Activated CD8-positive, alpha-beta T cell treated with anti-CD3 and anti-CD28 coated beads, Interleukin-2, amount 10 ng/mL, durations not matched to agents 7 days and 5 days (primary cell): Measurements from ENCODE around the gene ZNF25. TPM values are rescaled to one million over a fixed set of nuclear protein-coding genes. Genes with fewer than 3 reads are reported as not detected.
"Not testable (repeated sequence)": the region's sequence is repeated elsewhere in the genome, so short reads cannot be mapped to it uniquely, and the experiment has no call there.

Source experiments
- ATAC-seq: fragments of 150-1000 bp; cut with Tn5 transposase; one replicate; pipeline ENCODE4 v1.10.0; 2021; ENCODE audit warnings: moderate library complexity
- CTCF ChIA-PET: fragments of 350-600 bp; sonication (Branson Sonifier 250); formaldehyde crosslinking; loops from one replicate; lab custom pipeline; 2021; ENCODE audit warnings: antibody characterized with exemption; lab: Charles Lee
- POLR2A ChIA-PET: fragments of 350-600 bp; sonication (Branson Sonifier 250); formaldehyde crosslinking; loops from one replicate; lab custom pipeline; 2021; ENCODE audit warnings: antibody characterized with exemption; lab: Charles Lee
- DNase-seq: peaks from one replicate; pipeline ENCODE4 v3.0.0-alpha.2; 2020
- H3K27ac Mint-ChIP-seq: one replicate; pipeline ENCODE4 v1.8.0; 2021; ENCODE audit warnings: mild to moderate bottlenecking, mixed read lengths
- H3K27me3 Mint-ChIP-seq: one replicate; pipeline ENCODE4 v1.8.0; 2021; ENCODE audit warnings: low read depth, mixed read lengths
- H3K36me3 Mint-ChIP-seq: one replicate; pipeline ENCODE4 v1.8.0; 2021; ENCODE audit warnings: low read depth, mixed read lengths
- H3K4me1 Mint-ChIP-seq: one replicate; pipeline ENCODE4 v1.8.0; 2021; ENCODE audit warnings: low read depth, mixed read lengths
- H3K4me3 Mint-ChIP-seq: one replicate; pipeline ENCODE4 v1.8.0; 2021; ENCODE audit warnings: mild to moderate bottlenecking, mixed read lengths
- H3K9me3 Mint-ChIP-seq: one replicate; pipeline ENCODE4 v1.8.0; 2022; ENCODE audit warnings: mixed read lengths; ENCODE audit not compliant: insufficient read depth
- total RNA-seq, 2 experiments: library from RNA; stranded (reverse); gene quantifications; one replicate each; pipeline ENCODE4 v1.2.3, GENCODE V29; 2021

ZNF25 gene
- total RNA-seq = 1 to 10 TPM; 4.4 to 5.0 TPM

DNA sequence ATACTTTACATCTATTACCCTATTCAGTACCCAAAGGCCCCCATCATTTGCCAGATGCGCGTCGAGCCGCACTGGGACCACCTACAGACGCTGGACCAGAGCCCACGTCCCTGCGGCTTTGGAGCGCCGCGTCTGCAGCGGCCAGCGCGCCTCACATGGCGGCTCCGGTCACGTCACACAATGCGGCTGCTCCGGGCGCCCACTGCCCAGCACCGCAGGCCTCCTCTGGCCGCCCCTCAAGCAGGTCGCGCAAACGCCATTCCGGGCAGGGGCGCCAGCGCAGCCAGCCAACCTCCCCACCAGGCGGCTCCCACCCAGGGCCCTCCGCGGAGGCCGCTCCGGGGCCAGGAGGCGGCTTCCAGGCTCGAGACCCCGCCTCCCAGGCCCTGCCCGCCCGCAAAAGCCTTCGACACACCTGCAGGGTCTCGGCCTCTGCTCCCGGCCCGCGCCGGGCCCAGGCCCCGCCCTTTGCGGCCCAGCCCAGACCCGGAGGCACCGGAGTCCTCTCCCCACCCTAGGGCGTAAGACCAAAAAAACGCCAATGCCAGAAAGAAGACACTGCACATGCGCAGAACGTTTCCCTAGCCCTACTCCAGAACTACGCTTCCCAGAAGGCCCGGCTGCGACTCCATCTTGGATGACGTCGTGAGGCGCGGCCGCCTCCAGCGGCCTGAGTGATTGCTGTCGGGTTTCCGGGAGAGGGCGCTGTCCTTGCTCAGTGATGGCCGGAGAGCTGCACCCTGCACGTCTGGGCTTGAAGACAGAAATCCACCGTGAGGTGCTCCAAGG is at the start of gene ZNF25:
TSS of gene ZNF25 (minus strand) at position 557 of the 789 bp plus-strand sequence. CDS start 4,925 bp downstream, outside the sequence.
- POLR2A ChIA-PET = interaction anchor here (1.2 to 3.6 kb wide), 2 partner anchors 35 to 118 kb away, joined by 3 to 26 read pairs; partner anchors contain the start of gene ZNF33A
- Mint-ChIP-seq H3K4me1 (peaks cover 25% of the 10 kb centered on the region), H3K9me3 (peaks cover 6% of the 10 kb centered on the region), H3K36me3 (peaks cover 20% of the 10 kb centered on the region), H3K27me3 (no peaks in the 10 kb centered on the region), H3K4me3 (peak within 1 kb of the TSS; percentile 90), H3K27ac (peak within 1 kb of the TSS; percentile 96)
- CTCF ChIA-PET = interaction anchor here (0.8 to 1.7 kb wide), 21 partner anchors 10 to 426 kb away, joined by 3 to 13 read pairs (median 4); partner anchors contain the start of genes ZNF248, ZNF33A and ZNF37A
- ATAC-seq (peak; percentile 92), DNase-seq (peak; percentile 99)

DNA sequence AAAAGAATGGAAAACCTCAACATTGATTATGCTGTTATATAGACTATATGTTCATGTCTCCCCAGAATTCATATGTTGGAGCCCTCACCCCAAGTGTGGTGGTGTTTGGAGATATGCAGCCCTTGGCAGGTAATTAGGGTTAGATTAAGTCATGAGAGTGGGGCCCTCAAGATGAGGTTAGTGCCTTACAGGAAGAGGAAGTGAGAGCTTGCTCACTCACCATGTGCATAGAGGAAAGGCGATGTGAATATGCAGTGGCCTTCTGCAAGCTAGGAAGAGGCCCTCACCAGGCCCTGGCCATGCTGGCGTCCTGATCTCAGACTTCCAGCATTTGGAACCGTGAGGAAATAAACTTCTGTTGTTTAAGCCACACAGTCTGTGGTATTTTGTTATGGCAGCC is 48.8 kb upstream of the ZNF25 start:
- CTCF ChIA-PET = no interaction called here
- Mint-ChIP-seq H3K4me3 (no peak overlapping the region), H3K27me3 (no peaks in the 10 kb centered on the region), H3K27ac (peak overlapping the region; percentile 64), H3K36me3 (peaks cover 96% of the 10 kb centered on the region), H3K9me3 (peaks cover 23% of the 10 kb centered on the region), H3K4me1 (peaks cover 25% of the 10 kb centered on the region)
- ATAC-seq (no peak), DNase-seq (no peak)
- POLR2A ChIA-PET = no interaction called here

DNA sequence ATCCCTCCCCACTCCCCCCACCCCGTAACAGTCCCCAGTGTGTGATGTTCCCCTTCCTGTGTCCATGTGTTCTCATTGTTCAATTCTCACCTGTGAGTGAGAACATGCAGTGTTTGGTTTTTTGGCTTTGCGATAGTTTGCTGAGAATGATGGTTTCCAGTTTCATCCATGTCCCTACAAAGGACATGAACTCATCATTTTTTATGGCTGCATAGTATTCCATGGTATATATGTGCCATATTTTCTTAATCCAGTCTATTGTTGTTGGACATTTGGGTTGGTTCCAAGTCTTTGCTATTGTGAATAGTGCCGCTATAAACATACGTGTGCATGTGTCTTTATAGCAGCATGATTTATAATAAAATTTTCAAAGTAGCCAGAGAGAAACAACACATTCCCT is 42.7 kb upstream of the ZNF25 start:
- H3K27ac Mint-ChIP-seq, ATAC-seq, DNase-seq, H3K4me3 Mint-ChIP-seq, CTCF ChIA-PET, H3K27me3 Mint-ChIP-seq, H3K4me1 Mint-ChIP-seq: not testable (repeated sequence)
- POLR2A ChIA-PET = interaction anchor here (0.6 kb wide), 1 partner anchor 9 kb away, joined by 3 read pairs; no protein-coding TSS in a partner anchor
- peaks cover 89% of the 10 kb centered on the region for H3K36me3 Mint-ChIP-seq
- peaks cover 16% of the 10 kb centered on the region for H3K9me3 Mint-ChIP-seq

DNA sequence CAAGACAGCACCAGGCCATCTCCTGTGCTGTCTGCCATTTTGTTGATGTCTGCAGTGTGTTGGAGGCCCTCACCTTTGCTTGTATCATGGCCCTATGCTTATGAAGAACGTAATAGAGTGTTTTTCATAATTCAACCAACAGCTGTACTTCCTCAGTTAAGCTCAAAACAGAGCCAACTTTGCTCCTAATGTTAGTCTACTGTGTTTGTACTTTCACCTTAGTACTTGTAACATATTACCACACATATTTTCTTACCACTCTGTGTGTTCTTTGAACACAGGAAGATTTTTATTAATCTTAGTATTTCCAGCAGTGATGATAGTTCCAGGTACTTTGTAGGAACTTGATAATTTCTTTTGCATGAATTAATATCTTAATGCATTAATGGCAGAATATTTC is 39.9 kb upstream of the ZNF25 start:
- DNase-seq (no peak), ATAC-seq (no peak)
- no peaks in the 10 kb centered on the region for H3K27me3 Mint-ChIP-seq
- peaks cover 81% of the 10 kb centered on the region for H3K36me3 Mint-ChIP-seq
- ChIA-PET POLR2A (no interaction called here), CTCF (no interaction called here)
- peaks cover 16% of the 10 kb centered on the region for H3K4me1 Mint-ChIP-seq
- H3K4me3 Mint-ChIP-seq = no peak overlapping the region
- peaks cover 16% of the 10 kb centered on the region for H3K9me3 Mint-ChIP-seq
- H3K27ac Mint-ChIP-seq = no peak overlapping the region

DNA sequence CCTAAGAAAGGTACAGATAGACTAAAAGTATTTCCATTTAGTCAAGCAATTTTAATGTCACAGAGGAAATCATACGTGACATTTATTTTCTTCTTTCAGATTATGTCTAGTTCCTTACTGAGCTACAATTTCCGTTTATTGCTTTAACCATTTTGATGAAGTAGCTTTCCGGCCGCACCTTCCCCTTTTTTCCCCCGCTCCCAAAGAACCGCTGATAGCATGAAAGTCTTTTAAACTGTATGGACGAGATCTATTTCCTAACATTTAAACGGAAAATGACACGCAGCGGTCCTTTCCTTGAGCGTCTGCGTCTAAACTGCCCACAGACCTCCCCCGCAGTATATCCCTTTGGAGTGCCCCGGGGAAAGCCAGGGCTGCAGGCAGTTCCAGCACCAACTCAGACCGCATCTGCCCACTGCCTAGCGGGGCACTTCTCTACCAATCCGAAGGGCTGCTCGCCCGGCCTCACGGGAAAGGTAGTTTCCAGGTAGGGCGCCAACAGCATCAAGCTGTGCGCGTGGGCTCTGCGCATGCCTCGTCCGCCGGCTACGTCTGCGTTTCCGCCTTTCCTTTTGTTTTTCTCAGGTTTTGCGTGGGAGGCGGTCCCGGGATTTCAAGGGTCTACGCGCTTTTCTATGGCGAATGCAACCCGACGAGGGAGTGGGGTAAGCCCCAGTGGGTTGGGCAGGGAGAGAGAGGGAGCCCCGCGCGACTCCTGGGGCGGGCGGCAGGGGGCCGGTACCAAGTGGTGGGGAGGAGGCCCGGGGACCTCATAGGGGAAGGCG is 33.9 kb upstream of the ZNF25 start, which contains the start of gene ZNF33A:
TSS of gene ZNF33A (plus strand) at position 557 of the 785 bp plus-strand sequence. CDS start 1,667 bp downstream, outside the sequence.
- DNase-seq = peak; percentile 92

DNA sequence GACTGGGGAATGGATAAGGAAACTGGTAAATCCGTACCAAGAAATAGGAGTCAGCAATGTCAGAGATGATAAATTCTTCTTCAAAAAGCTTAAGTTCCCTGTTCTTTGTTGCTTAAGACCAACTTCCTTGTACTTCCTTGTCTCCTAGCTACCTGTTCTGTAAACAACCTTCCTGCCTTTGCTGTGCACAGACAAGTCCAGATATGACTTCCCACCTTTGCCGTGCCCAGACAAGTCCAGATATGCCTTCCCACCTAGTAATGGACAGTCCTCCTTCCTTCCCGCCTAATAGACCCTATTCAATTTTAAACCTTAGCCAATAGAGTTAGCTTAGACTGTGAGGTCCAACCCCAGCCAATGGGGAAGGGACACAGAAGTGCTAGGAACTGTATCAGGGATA is 31.5 kb upstream of the ZNF25 start:
- Mint-ChIP-seq H3K4me1 (peaks cover 23% of the 10 kb centered on the region), H3K4me3 (no peak overlapping the region), H3K27me3 (no peaks in the 10 kb centered on the region), H3K36me3 (peaks cover 15% of the 10 kb centered on the region), H3K27ac (no peak overlapping the region), H3K9me3 (no peaks in the 10 kb centered on the region)
- no peak for DNase-seq
- ChIA-PET CTCF (interaction anchor here (1.7 kb wide), 1 partner anchor 31 kb away, joined by 6 read pairs; the partner anchor contains the start of gene ZNF25), POLR2A (no interaction called here)
- no peak for ATAC-seq

More for the DNA sequence above, 33.9 kb upstream of the ZNF25 start, which contains the start of gene ZNF33A:
- ChIA-PET CTCF (interaction anchor here (1.7 kb wide), 1 partner anchor 34 kb away, joined by 13 read pairs; the partner anchor contains the start of gene ZNF25), POLR2A (interaction anchor here (0.6 to 4.3 kb wide), 2 partner anchors 8 to 35 kb away, joined by 3 to 26 read pairs; partner anchors contain the start of gene ZNF25)
- H3K27ac Mint-ChIP-seq = peak within 1 kb of the TSS; percentile 99
- no peaks in the 10 kb centered on the region for H3K9me3 Mint-ChIP-seq
- no peaks in the 10 kb centered on the region for H3K27me3 Mint-ChIP-seq
- peak within 1 kb of the TSS; percentile 79 for H3K4me3 Mint-ChIP-seq
- H3K36me3 Mint-ChIP-seq = peaks cover 31% of the 10 kb centered on the region
- peaks cover 25% of the 10 kb centered on the region for H3K4me1 Mint-ChIP-seq
- peak; percentile 87 for ATAC-seq

GRCh38 chr10:38007551-38007950 is 31.1 kb upstream of the ZNF25 start:
- DNase-seq (no peak), ATAC-seq (no peak)
- Mint-ChIP-seq H3K36me3 (peaks cover 13% of the 10 kb centered on the region), H3K9me3 (no peaks in the 10 kb centered on the region), H3K27ac (no peak overlapping the region), H3K4me1 (peaks cover 20% of the 10 kb centered on the region), H3K27me3 (no peaks in the 10 kb centered on the region), H3K4me3 (no peak overlapping the region)
- CTCF ChIA-PET = interaction anchor here (1.7 kb wide), 1 partner anchor 31 kb away, joined by 6 read pairs; the partner anchor contains the start of gene ZNF25
- POLR2A ChIA-PET = no interaction called here

DNA sequence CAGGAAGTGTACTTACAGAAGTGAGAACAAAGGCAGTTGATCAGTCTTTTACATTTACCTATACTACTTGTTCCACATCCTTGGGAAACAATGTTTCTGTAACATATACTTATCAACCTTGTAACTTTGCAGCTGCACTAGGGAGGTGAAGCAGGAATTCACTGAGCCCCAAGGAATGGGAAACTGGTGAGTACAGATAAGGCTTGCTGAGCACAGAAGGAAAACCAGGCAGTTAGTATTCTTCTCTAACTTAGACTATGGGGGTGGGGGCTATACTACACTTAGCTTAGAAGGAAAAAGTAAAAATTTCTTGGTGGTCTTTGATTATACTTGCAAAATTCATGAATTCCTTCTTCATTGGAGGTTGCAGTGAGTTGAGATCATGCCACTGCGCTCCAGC is 27.1 kb upstream of the ZNF25 start:
- H3K9me3 Mint-ChIP-seq = no peaks in the 10 kb centered on the region
- no peaks in the 10 kb centered on the region for H3K27me3 Mint-ChIP-seq
- DNase-seq (no peak), ATAC-seq (no peak)
- no peak overlapping the region for H3K4me3 Mint-ChIP-seq
- CTCF ChIA-PET = interaction anchor here (1.9 to 2.1 kb wide), 2 partner anchors 27 to 28 kb away, joined by 4 to 6 read pairs; partner anchors contain the start of gene ZNF25
- no peaks in the 10 kb centered on the region for H3K4me1 Mint-ChIP-seq
- H3K36me3 Mint-ChIP-seq = no peaks in the 10 kb centered on the region
- POLR2A ChIA-PET = no interaction called here
- H3K27ac Mint-ChIP-seq = no peak overlapping the region

- POLR2A ChIA-PET = no interaction called here
- CTCF ChIA-PET = interaction anchor here (1.9 to 2.1 kb wide), 2 partner anchors 26 to 28 kb away, joined by 4 to 6 read pairs; partner anchors contain the start of gene ZNF25
- H3K4me1 Mint-ChIP-seq = no peaks in the 10 kb centered on the region
Measured at GRCh38 chr10:38003026-38003425, 26.6 kb upstream of the ZNF25 start.

GRCh38 chr10:38000474-38000873 is 24.0 kb upstream of the ZNF25 start:
- ATAC-seq, POLR2A ChIA-PET, DNase-seq, CTCF ChIA-PET, H3K4me1 Mint-ChIP-seq, H3K9me3 Mint-ChIP-seq, H3K4me3 Mint-ChIP-seq, H3K27me3 Mint-ChIP-seq, H3K36me3 Mint-ChIP-seq, H3K27ac Mint-ChIP-seq: not testable (repeated sequence)

More at GRCh38 chr10:38003026-38003425, 26.6 kb upstream of the ZNF25 start:
- no peak overlapping the region for H3K4me3 Mint-ChIP-seq
- H3K27me3 Mint-ChIP-seq = no peaks in the 10 kb centered on the region
- no peaks in the 10 kb centered on the region for H3K9me3 Mint-ChIP-seq
- H3K36me3 Mint-ChIP-seq = no peaks in the 10 kb centered on the region
- no peak for DNase-seq
- no peak overlapping the region for H3K27ac Mint-ChIP-seq
- no peak for ATAC-seq

- H3K4me3 Mint-ChIP-seq, DNase-seq, H3K9me3 Mint-ChIP-seq, CTCF ChIA-PET, ATAC-seq, H3K27ac Mint-ChIP-seq, POLR2A ChIA-PET, H3K27me3 Mint-ChIP-seq, H3K4me1 Mint-ChIP-seq, H3K36me3 Mint-ChIP-seq: not testable (repeated sequence)
Measured at GRCh38 chr10:37998920-37999319, 22.5 kb upstream of the ZNF25 start.
